H1 (cell line): ENCODE data around the gene PPP2R2D. TPM values are rescaled to one million over a fixed set of nuclear protein-coding genes. Genes with fewer than 3 reads are reported as not detected.

Experiments used
- CTCF ChIA-PET: fragments of 300-600 bp; sonication (Branson Sonifier 250); formaldehyde crosslinking; loops from one replicate; lab custom pipeline; 2021; ENCODE audit not compliant: partially characterized antibody; lab: Charles Lee
- POLR2A ChIA-PET: fragments of 300-600 bp; sonication (Branson Sonifier 250); formaldehyde crosslinking; loops from one replicate; lab custom pipeline; 2021; ENCODE audit warnings: inconsistent platforms; ENCODE audit not compliant: partially characterized antibody; lab: Charles Lee
- DNase-seq, 2 experiments: peaks; one replicate each; pipeline versions ENCODE4 v3.0.0 to v3.0.0-alpha.2; 2010 to 2022; ENCODE audit warnings: low spot score in 2 of 2, low read depth in 1 of 2, mixed read lengths in 1 of 2
- FAIRE-seq: peaks from 2 replicates; lab custom pipeline; 2011; peaks lifted over from hg19 to GRCh38; lab: Jason Lieb, UNC
- H2AFZ ChIP-seq: 2 replicates; pipeline ENCODE4 v1.8.1; 2012; ENCODE audit warnings: low read length, inconsistent platforms
- H2AK5ac ChIP-seq: 2 replicates; pipeline ENCODE4 v1.6.1; 2013; ENCODE audit warnings: low read depth, low read length
- H2BK120ac ChIP-seq: replicated peaks from 2 replicates; pipeline ENCODE3; 2013; ENCODE audit warnings: low read depth, low read length, inconsistent platforms
- H2BK12ac ChIP-seq: 2 replicates; pipeline ENCODE4 v1.6.1; 2013; ENCODE audit warnings: low read depth, low read length
- H2BK15ac ChIP-seq: 2 replicates; pipeline ENCODE4 v1.6.1; 2013; ENCODE audit warnings: low read length
- H2BK20ac ChIP-seq: 2 replicates; pipeline ENCODE4 v1.6.1; 2013; ENCODE audit warnings: low read length
- H2BK5ac ChIP-seq: 2 replicates; pipeline ENCODE4 v1.6.1; 2013; ENCODE audit warnings: low read depth, low read length
- H3K14ac ChIP-seq: 2 replicates; pipeline ENCODE4 v1.6.1; 2013; ENCODE audit warnings: inconsistent platforms; ENCODE audit not compliant: insufficient read length
- H3K18ac ChIP-seq: 2 replicates; pipeline ENCODE4 v1.6.1; 2013; ENCODE audit warnings: low read length; ENCODE audit errors: extremely low read depth
- H3K23ac ChIP-seq: 2 replicates; pipeline ENCODE4 v1.6.1; 2013; ENCODE audit warnings: inconsistent platforms; ENCODE audit not compliant: insufficient read length
- H3K23me2 ChIP-seq: 2 replicates; pipeline ENCODE4 v1.6.1; 2013; ENCODE audit warnings: low read depth, low read length
- H3K27ac ChIP-seq: 2 replicates; pipeline ENCODE4 v1.6.1; 2011; ENCODE audit warnings: low read depth, low read length, inconsistent platforms
- H3K27me3 ChIP-seq, 4 experiments: replicated peaks in 1 of 4; 1 replicate in 1 of 4; 2 replicates in 3 of 4; pipeline versions ENCODE4 v1.6.1 to v1.8.1; 2011 to 2013; ENCODE audit warnings: low read length in 3 of 4, mild to moderate bottlenecking in 3 of 4, inconsistent platforms in 2 of 4, mixed read lengths in 2 of 4, moderate library complexity in 1 of 4; ENCODE audit not compliant: control insufficient read depth in 3 of 4, insufficient read depth in 3 of 4; ENCODE audit errors: extremely low read depth in 1 of 4
- H3K36me3 ChIP-seq, 4 experiments: 2 replicates each; pipeline versions ENCODE4 v1.6.1 to v1.8.1; 2011 to 2013; ENCODE audit warnings: mild to moderate bottlenecking in 4 of 4, low read length in 3 of 4, moderate library complexity in 2 of 4, control low read depth in 1 of 4, inconsistent platforms in 1 of 4; ENCODE audit not compliant: insufficient read depth in 4 of 4, control insufficient read depth in 2 of 4
- H3K4ac ChIP-seq: replicated peaks from 2 replicates; pipeline ENCODE3; 2013; ENCODE audit warnings: low read length, low read depth, mixed read lengths, inconsistent platforms; ENCODE audit not compliant: insufficient read length
- H3K4me1 ChIP-seq, 4 experiments: replicated peaks in 1 of 4; 1 replicate in 1 of 4; 2 replicates in 3 of 4; pipeline versions ENCODE4 v1.6.1 to v1.8.1; 2011 to 2013; ENCODE audit warnings: low read length in 3 of 4, inconsistent platforms in 2 of 4, mixed read lengths in 1 of 4; ENCODE audit not compliant: insufficient read depth in 4 of 4, control insufficient read depth in 3 of 4
- H3K4me2 ChIP-seq, 2 experiments: 2 replicates each; pipeline versions ENCODE4 v1.6.1 to v1.8.1; 2011 to 2013; ENCODE audit warnings: low read depth in 2 of 2, low read length in 2 of 2, control low read depth in 1 of 2, inconsistent platforms in 1 of 2, mild to moderate bottlenecking in 1 of 2; ENCODE audit not compliant: insufficient read depth in 1 of 2
- H3K4me3 ChIP-seq, 4 experiments: fragments of 200-600, 300-600 bp in 1 of 4; sonication (generic), shearing (Covaris generic), sonication (Bioruptor Twin) in 1 of 4; 2 replicates each; pipeline versions ENCODE4 v1.5.1 to v1.8.1; 2011 to 2016; ENCODE audit warnings: low read length in 4 of 4, low read depth in 3 of 4, control low read depth in 2 of 4, inconsistent platforms in 2 of 4, mild to moderate bottlenecking in 2 of 4, mixed read lengths in 1 of 4, moderate library complexity in 1 of 4; ENCODE audit not compliant: insufficient read depth in 2 of 4; ENCODE audit errors: extremely low read depth in 1 of 4
- H3K56ac ChIP-seq: replicated peaks from 2 replicates; pipeline ENCODE3; 2013; ENCODE audit warnings: low read depth, mild to moderate bottlenecking, mixed read lengths, low read length, inconsistent platforms; ENCODE audit not compliant: insufficient read length
- H3K79me1 ChIP-seq: 2 replicates; pipeline ENCODE4 v1.6.1; 2013; ENCODE audit warnings: low read depth, low read length, control low read depth
- H3K79me2 ChIP-seq, 2 experiments: 2 replicates each; pipeline versions ENCODE4 v1.6.1 to v1.8.1; 2012 to 2013; ENCODE audit warnings: low read length in 2 of 2, mild to moderate bottlenecking in 2 of 2, inconsistent platforms in 1 of 2; ENCODE audit not compliant: insufficient read depth in 2 of 2, control insufficient read depth in 1 of 2
- H3K9ac ChIP-seq, 4 experiments: replicated peaks in 1 of 4; 1 replicate in 1 of 4; 2 replicates in 3 of 4; pipeline versions ENCODE4 v1.6.1 to v1.8.1; 2011 to 2013; ENCODE audit warnings: low read depth in 3 of 4, low read length in 3 of 4, control low read depth in 2 of 4, mild to moderate bottlenecking in 2 of 4, moderate library complexity in 2 of 4, inconsistent platforms in 1 of 4; ENCODE audit errors: extremely low read depth in 1 of 4
- H3K9me3 ChIP-seq, 2 experiments: 2 replicates each; pipeline versions ENCODE4 v1.6.1 to v1.8.1; 2012 to 2013; ENCODE audit warnings: mild to moderate bottlenecking in 2 of 2, moderate library complexity in 2 of 2, control low read depth in 1 of 2, inconsistent platforms in 1 of 2, low read depth in 1 of 2, low read length in 1 of 2, mixed read lengths in 1 of 2; ENCODE audit not compliant: insufficient read depth in 2 of 2
- H4K20me1 ChIP-seq, 2 experiments: replicated peaks in 1 of 2; 2 replicates each; pipeline versions ENCODE3 to v1.8.1; 2011 to 2013; ENCODE audit warnings: inconsistent platforms in 2 of 2, low read length in 2 of 2, mild to moderate bottlenecking in 1 of 2; ENCODE audit not compliant: insufficient read depth in 2 of 2, control insufficient read depth in 1 of 2
- H4K5ac ChIP-seq: 2 replicates; pipeline ENCODE4 v1.6.1; 2013; ENCODE audit warnings: low read length, low read depth, mixed read lengths, inconsistent platforms; ENCODE audit not compliant: insufficient read length
- H4K8ac ChIP-seq: 2 replicates; pipeline ENCODE4 v1.8.0; 2013; ENCODE audit warnings: mild to moderate bottlenecking, moderate library complexity, low read length, inconsistent platforms; ENCODE audit not compliant: insufficient read depth; ENCODE audit errors: extremely low read depth
- H4K91ac ChIP-seq: replicated peaks from 2 replicates; pipeline ENCODE3; 2013; ENCODE audit warnings: low read length, mixed read lengths, inconsistent platforms; ENCODE audit not compliant: insufficient read length
- JUN ChIP-seq: IDR thresholded peaks from 2 replicates; pipeline ENCODE4 v1.6.1; 2011; ENCODE audit warnings: low read depth, mild to moderate bottlenecking, improper control_type of control experiment, low read length
- JUND ChIP-seq: IDR thresholded peaks from 2 replicates; pipeline ENCODE4 v1.6.1; 2011; ENCODE audit warnings: mild to moderate bottlenecking, improper control_type of control experiment, low read length
- SAP30 ChIP-seq: fragments of 300-600 bp; sonication (generic); IDR thresholded peaks from 2 replicates; pipeline ENCODE4 v1.7.1; 2012; ENCODE audit warnings: low read length, moderate library complexity, mild to moderate bottlenecking, inconsistent platforms; ENCODE audit not compliant: insufficient read depth, insufficient replicate concordance
- SP2 ChIP-seq: IDR thresholded peaks from 2 replicates; pipeline ENCODE4 v1.6.1; 2012; ENCODE audit warnings: mild to moderate bottlenecking, low read length, inconsistent platforms
- TBP ChIP-seq: IDR thresholded peaks from 2 replicates; pipeline ENCODE4 v1.6.1; 2011; ENCODE audit warnings: low read depth, low read length, improper control_type of control experiment
- TCF12 ChIP-seq: IDR thresholded peaks from 2 replicates; pipeline ENCODE4 v1.6.1; 2011; ENCODE audit warnings: low read depth, mild to moderate bottlenecking, low read length
- WGBS, 2 experiments: shearing (Covaris generic) in 1 of 2; methylation state at CpG; one replicate each; pipeline versions ENCODE4 v1.1.6 to v1.1.7; 2013 to 2015; ENCODE audit warnings: low lambda C conversion rate in 2 of 2, mixed read lengths in 2 of 2, inconsistent platforms in 1 of 2, low coverage in 1 of 2, missing lambda C conversion rate in 1 of 2; ENCODE audit not compliant: insufficient replicate concordance in 2 of 2, insufficient coverage in 1 of 2, insufficient read length in 1 of 2; ENCODE audit errors: extremely low coverage in 1 of 2, missing lambda C conversion rate in 1 of 2; 5-methylcytosine and 5-hydroxymethylcytosine counted together
- polyA plus RNA-seq, 7 experiments: library from polyadenylated mRNA; depleted of rRNA in 3 of 7; stranded (reverse) in 5 of 7; unstranded in 2 of 7; fragments of >200 nt in 5 of 7; fragments of 200-250 nt in 2 of 7; gene quantifications; 1 replicate in 5 of 7; 2 replicates in 1 of 7; 4 replicates in 1 of 7; pipeline versions ENCODE4 v1.2.1 to v1.2.3, GENCODE V29; 2011 to 2013; ENCODE audit warnings: missing spikeins in 2 of 7, mixed read lengths in 2 of 7
- total RNA-seq: library from RNA; stranded (reverse); fragmentation: NEBNext Ultra II Directional; extraction: Animal tissue kit (Norgen Biotek cat#: 25700); gene quantifications from 2 replicates; pipeline ENCODE4 v1.2.1, GENCODE V29; 2021
- TF ChIP-seq, protein P1 (sequence below): IDR thresholded peaks from 2 replicates; pipeline ENCODE4 v1.6.1; 2012; ENCODE audit warnings: low read length, inconsistent platforms

PPP2R2D gene
- total and polyA plus RNA-seq, 2 of the 8 experiments (the other 6 are each of a cell fraction or from before 2014, with no cell fraction given): 25.4 to 32.8 TPM

DNA sequence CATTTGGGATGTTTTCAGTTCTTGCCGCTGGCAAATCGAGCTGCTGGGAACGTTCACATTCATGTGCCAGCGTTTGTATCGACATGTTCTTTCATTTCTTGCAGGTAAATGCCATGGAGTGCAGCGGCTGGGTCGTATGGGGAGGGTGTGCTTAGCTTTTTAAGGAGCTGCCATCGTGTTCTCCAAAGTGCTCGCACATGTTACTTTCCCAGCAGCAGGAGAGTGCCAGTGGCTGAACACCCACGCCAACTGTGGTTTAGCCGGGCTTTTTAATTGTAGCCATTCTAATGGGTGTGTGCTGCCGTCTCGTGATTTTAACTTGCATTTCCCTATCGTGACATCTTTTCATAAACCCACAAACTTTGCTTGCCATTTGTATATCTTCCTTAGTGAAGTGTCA is 92.5 kb downstream of the PPP2R2D start:
- 91% methylated on average over 14 of the region's 14 CpGs; no CpG with 5 or more reads in 1 of the 2 experiments for WGBS, 2 experiments
- Histone ChIP-seq H3K23me2 (no peaks in the 10 kb centered on the region), H3K23ac (no peak overlapping the region), H3K27me3 (no peaks in the 10 kb centered on the region), H3K14ac (no peak overlapping the region), H2BK20ac (no peak overlapping the region), H2AFZ (no peak overlapping the region; the same call in 1 of the 2 replicates), H2BK15ac (no peak overlapping the region; the same call in 1 of the 2 replicates), H3K4me3 (no peak overlapping the region), H3K56ac (no peak overlapping the region), H3K9ac (no peak overlapping the region), H3K4me2 (no peak overlapping the region), H3K27ac (no peak overlapping the region), H4K91ac (no peak overlapping the region), H3K18ac (no peak overlapping the region), H3K9me3 (no peaks in the 10 kb centered on the region), H3K4me1 (peaks cover 6 to 9% (median 7%) of the 10 kb centered on the region in 4 experiments; a peak in 5 of 7 replicates), H3K79me2 (no peaks in the 10 kb centered on the region), H3K36me3 (no peaks in the 10 kb centered on the region), H3K79me1 (no peaks in the 10 kb centered on the region), H4K8ac (no peak overlapping the region), H2BK5ac (no peak overlapping the region), H4K5ac (no peak overlapping the region), H2BK120ac (no peak overlapping the region), H4K20me1 (no peaks in the 10 kb centered on the region), H2AK5ac (no peak overlapping the region), H2BK12ac (no peak overlapping the region), H3K4ac (no peak overlapping the region)
- FAIRE-seq: no peak
- ChIA-PET POLR2A (interaction anchor here (0.7 kb wide), 1 partner anchor 25 kb away, joined by 3 read pairs; no protein-coding TSS in a partner anchor), CTCF (interaction anchor here (0.6 to 3.7 kb wide), 4 partner anchors 8 to 152 kb away, joined by 3 to 23 read pairs (median 4); no protein-coding TSS in a partner anchor)
- DNase-seq: no peak
- TF ChIP-seq TBP (no peak), JUND (no peak), SP2 (no peak), TCF12 (no peak), JUN (no peak), SAP30 (no peak)
- TF ChIP-seq, protein P1, sequence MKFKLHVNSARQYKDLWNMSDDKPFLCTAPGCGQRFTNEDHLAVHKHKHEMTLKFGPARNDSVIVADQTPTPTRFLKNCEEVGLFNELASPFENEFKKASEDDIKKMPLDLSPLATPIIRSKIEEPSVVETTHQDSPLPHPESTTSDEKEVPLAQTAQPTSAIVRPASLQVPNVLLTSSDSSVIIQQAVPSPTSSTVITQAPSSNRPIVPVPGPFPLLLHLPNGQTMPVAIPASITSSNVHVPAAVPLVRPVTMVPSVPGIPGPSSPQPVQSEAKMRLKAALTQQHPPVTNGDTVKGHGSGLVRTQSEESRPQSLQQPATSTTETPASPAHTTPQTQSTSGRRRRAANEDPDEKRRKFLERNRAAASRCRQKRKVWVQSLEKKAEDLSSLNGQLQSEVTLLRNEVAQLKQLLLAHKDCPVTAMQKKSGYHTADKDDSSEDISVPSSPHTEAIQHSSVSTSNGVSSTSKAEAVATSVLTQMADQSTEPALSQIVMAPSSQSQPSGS: no peak
